ENCODE results near the gene C1orf159.
"Not testable (repeated sequence)": the region's sequence is repeated elsewhere in the genome, so short reads cannot be mapped to it uniquely, and the experiment has no call there.

The C1orf159 gene

GRCh38 chr1:1116701-1117468, 996 bp upstream of the C1orf159 start:
- DNase-seq: peak; percentile 30 to 39

GRCh38 chr1:1115136-1115785, 628 bp downstream of the C1orf159 start:
- DNase-seq: no peak

GRCh38 chr1:1114431-1114830, 1.5 kb downstream of the C1orf159 start:
- DNase-seq: no peak

GRCh38 chr1:1112237-1112985, 3.5 kb downstream of the C1orf159 start:
- no peak for DNase-seq

- no peak for DNase-seq
These were observed 4.2 kb downstream of the C1orf159 start for GRCh38 chr1:1111516-1112236.

- DNase-seq: no peak
These were observed 5.3 kb downstream of the C1orf159 start for GRCh38 chr1:1110561-1110971.

GRCh38 chr1:1109743-1110142, 6.1 kb downstream of the C1orf159 start:
- no peak for DNase-seq

GRCh38 chr1:1106510-1107221, 9.2 kb downstream of the C1orf159 start:
- no peak for DNase-seq

GRCh38 chr1:1104152-1104551, 11.7 kb downstream of the C1orf159 start:
- not testable (repeated sequence) for DNase-seq

- DNase-seq: no peak
These were observed 14.4 kb downstream of the C1orf159 start for GRCh38 chr1:1101503-1101902.

GRCh38 chr1:1100296-1100695, 15.6 kb downstream of the C1orf159 start:
- DNase-seq: no peak

- DNase-seq: no peak
These were observed 16.2 kb downstream of the C1orf159 start for GRCh38 chr1:1099506-1100183.

- DNase-seq: no peak
These were observed 17.0 kb downstream of the C1orf159 start for GRCh38 chr1:1098681-1099421.

- DNase-seq: not testable (repeated sequence)
These were observed 19.8 kb downstream of the C1orf159 start for GRCh38 chr1:1096136-1096535.

GRCh38 chr1:1094981-1095380, 20.9 kb downstream of the C1orf159 start:
- no peak for DNase-seq

GRCh38 chr1:1093610-1093943, 22.3 kb downstream of the C1orf159 start:
- no peak for DNase-seq

- no peak for DNase-seq
These were observed 22.8 kb downstream of the C1orf159 start for GRCh38 chr1:1092894-1093609.

GRCh38 chr1:1092149-1092855, 23.6 kb downstream of the C1orf159 start:
- DNase-seq: no peak

GRCh38 chr1:1091344-1092148, 24.3 kb downstream of the C1orf159 start:
- no peak for DNase-seq
